NB4 (cell line): ENCODE data around the gene PCDHA1.

Experiments
- CTCF ChIP-seq: IDR thresholded peaks from one replicate; pipeline ENCODE4 v1.5.1; 2012; ENCODE audit warnings: low read depth, low read length
- MAX ChIP-seq: IDR thresholded peaks from 2 replicates; pipeline ENCODE4 v1.6.1; 2011; ENCODE audit warnings: low read depth, low read length
- MYC ChIP-seq: IDR thresholded peaks from 2 replicates; pipeline ENCODE4 v1.6.1; 2011; ENCODE audit warnings: low read depth, low read length
- POLR2A ChIP-seq: IDR thresholded peaks from 2 replicates; pipeline ENCODE4 v1.6.1; 2011; ENCODE audit warnings: mild to moderate bottlenecking; ENCODE audit not compliant: insufficient read length; ENCODE audit errors: extremely low read depth

DNA sequence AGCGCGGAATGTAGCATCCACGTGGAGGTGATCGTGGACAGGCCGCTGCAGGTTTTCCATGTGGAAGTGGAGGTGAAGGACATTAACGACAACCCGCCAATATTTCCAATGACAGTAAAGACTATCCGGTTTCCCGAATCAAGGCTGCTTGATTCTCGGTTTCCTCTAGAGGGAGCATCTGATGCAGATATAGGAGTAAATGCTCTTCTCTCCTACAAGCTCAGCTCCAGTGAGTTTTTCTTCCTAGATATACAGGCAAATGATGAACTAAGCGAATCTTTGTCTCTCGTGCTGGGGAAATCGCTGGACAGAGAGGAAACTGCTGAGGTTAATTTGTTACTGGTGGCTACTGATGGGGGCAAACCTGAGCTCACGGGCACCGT, 9.3 kb downstream of the PCDHA1 start:
- TF ChIP-seq CTCF (no peak), POLR2A (no peak), MAX (no peak), MYC (no peak)
